ENCODE measurements around the gene SDC3. TPM values are rescaled to one million over a fixed set of nuclear protein-coding genes. Genes with fewer than 3 reads are reported as not detected.

SDC3 gene
- polyA plus RNA-seq, 1 experiment, result 18.0 TPM

GRCh38 chr1:30885570-30886522, 22.7 kb downstream of the SDC3 start:
- CTCF ChIA-PET, result interaction anchor here (1.2 to 1.3 kb wide), 2 partner anchors 26 to 85 kb away, joined by 3 to 5 read pairs; no protein-coding TSS in a partner anchor

GRCh38 chr1:30884723-30885122, 23.8 kb downstream of the SDC3 start:
- POLR2A ChIA-PET, result no interaction called here
- H3K27me3 ChIP-seq (ENCODE audit: control insufficient read depth, insufficient read depth, low read length), result no peaks in the 10 kb centered on the region

More at GRCh38 chr1:30885570-30886522, 22.7 kb downstream of the SDC3 start:
- Histone ChIP-seq H3K4me3 (ENCODE audit: low read depth, low read length) (no peak overlapping the region), H3K36me3 (ENCODE audit: control insufficient read depth, insufficient read depth, low read length) (no peaks in the 10 kb centered on the region), H3K27me3 (ENCODE audit: control insufficient read depth, insufficient read depth, low read length) (no peaks in the 10 kb centered on the region)
- TF ChIP-seq CTCF (IDR thresholded peaks at IDR 0.05; ENCODE audit: insufficient read depth, low read depth, low read length), result no peak
- POLR2A ChIA-PET, result no interaction called here
- no peak for DNase-seq (ENCODE audit: low read depth)

GRCh38 chr1:30883389-30884172, 25.0 kb downstream of the SDC3 start:
- no peak for DNase-seq (ENCODE audit: low read depth)
- no peaks in the 10 kb centered on the region for H3K36me3 ChIP-seq (ENCODE audit: control insufficient read depth, insufficient read depth, low read length)
- no peaks in the 10 kb centered on the region for H3K27me3 ChIP-seq (ENCODE audit: control insufficient read depth, insufficient read depth, low read length)
- ChIA-PET POLR2A (no interaction called here), CTCF (interaction anchor here (1.2 kb wide), 1 partner anchor 27 kb away, joined by 4 read pairs; no protein-coding TSS in a partner anchor)
- no peak overlapping the region for H3K4me3 ChIP-seq (ENCODE audit: low read depth, low read length)
- TF ChIP-seq CTCF (IDR thresholded peaks at IDR 0.05; ENCODE audit: insufficient read depth, low read depth, low read length), result no peak

More at GRCh38 chr1:30884723-30885122, 23.8 kb downstream of the SDC3 start:
- no peak for TF ChIP-seq CTCF (IDR thresholded peaks at IDR 0.05; ENCODE audit: insufficient read depth, low read depth, low read length)
- CTCF ChIA-PET, result no interaction called here
- no peak for DNase-seq (ENCODE audit: low read depth)
- no peaks in the 10 kb centered on the region for H3K36me3 ChIP-seq (ENCODE audit: control insufficient read depth, insufficient read depth, low read length)
- no peak overlapping the region for H3K4me3 ChIP-seq (ENCODE audit: low read depth, low read length)

DNA sequence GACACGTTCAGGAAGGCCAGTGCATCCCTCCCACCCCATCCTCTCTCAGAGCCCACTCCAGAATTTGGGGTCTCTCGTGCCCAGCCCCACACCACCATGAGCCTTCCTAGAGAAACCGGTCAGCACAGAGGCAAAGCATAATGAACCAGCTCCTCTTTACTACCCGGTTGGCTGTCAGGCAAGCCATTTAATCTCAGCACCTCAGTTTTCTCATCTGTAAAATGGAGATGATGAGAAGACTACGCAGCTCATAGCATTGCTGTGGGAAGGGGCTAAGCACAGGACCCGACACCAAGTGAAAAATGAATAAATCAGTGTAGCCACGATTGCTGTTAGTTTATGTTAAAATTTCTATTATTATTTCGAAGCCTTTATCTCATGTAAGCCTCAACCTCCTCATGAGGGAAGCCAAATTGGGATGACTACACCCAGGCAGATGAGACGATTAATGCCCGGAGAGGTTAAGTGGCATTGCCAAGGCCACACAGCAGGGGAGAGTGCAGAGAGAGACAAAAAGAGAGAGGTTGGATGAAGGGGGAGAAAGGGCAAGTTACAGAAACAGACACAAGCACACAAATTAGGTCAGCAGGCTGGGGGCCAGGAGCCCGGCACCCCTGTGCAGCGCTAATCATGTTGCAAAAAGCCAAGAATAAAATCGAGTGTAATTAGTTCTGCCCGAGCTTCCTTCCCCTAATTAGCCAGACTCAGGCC, 25.7 kb downstream of the SDC3 start:
- no peak for DNase-seq (ENCODE audit: low read depth)
- no peak for TF ChIP-seq CTCF (IDR thresholded peaks at IDR 0.05; ENCODE audit: insufficient read depth, low read depth, low read length)
- CTCF ChIA-PET, result interaction anchor here (1.2 kb wide), 1 partner anchor 28 kb away, joined by 4 read pairs; no protein-coding TSS in a partner anchor
- Histone ChIP-seq H3K36me3 (ENCODE audit: control insufficient read depth, insufficient read depth, low read length) (no peaks in the 10 kb centered on the region; the same call in 1 of the 2 replicates), H3K4me3 (ENCODE audit: low read depth, low read length) (no peak overlapping the region), H3K27me3 (ENCODE audit: control insufficient read depth, insufficient read depth, low read length) (no peaks in the 10 kb centered on the region)
- POLR2A ChIA-PET, result no interaction called here
